HepG2 (cell line): ENCODE measurements around the gene RBM44. TPM values are rescaled to one million over a fixed set of nuclear protein-coding genes. Genes with fewer than 3 reads are reported as not detected.
A peak's percentile ranks its signal among the peaks of the same experiment; 100 is the strongest.

Source experiments
- ATF6 ChIP-seq: sonication (generic); formaldehyde crosslinking; conservative IDR thresholded peaks from 2 replicates; pipeline ENCODE4 v1.4.0; 2020; ENCODE audit warnings: missing genetic modification reagents
- FOXK1 ChIP-seq: sonication (generic); formaldehyde crosslinking; IDR thresholded peaks from 2 replicates; pipeline ENCODE4 v1.4.0; 2020; ENCODE audit warnings: low read depth, missing genetic modification reagents, borderline replicate concordance
- HOXA3 ChIP-seq: sonication (generic); formaldehyde crosslinking; IDR thresholded peaks from 2 replicates; pipeline ENCODE4 v1.5.0; 2020; ENCODE audit warnings: missing genetic modification reagents
- MLLT10 ChIP-seq: sonication (generic); formaldehyde crosslinking; IDR thresholded peaks from 2 replicates; pipeline ENCODE4 v1.4.0; 2020; ENCODE audit warnings: missing genetic modification reagents
- MTA3 ChIP-seq: sonication (generic); formaldehyde crosslinking; IDR thresholded peaks from 2 replicates; pipeline ENCODE4 v1.4.0; 2020; ENCODE audit warnings: missing genetic modification reagents
- NFYC ChIP-seq: IDR thresholded peaks from 2 replicates; pipeline ENCODE4 v1.6.1; 2016; ENCODE audit warnings: missing genetic modification reagents, missing compliant biosample characterization
- RCOR2 ChIP-seq: IDR thresholded peaks from 2 replicates; pipeline ENCODE4 v1.6.1; 2016; ENCODE audit warnings: missing biosample characterization, missing genetic modification reagents
- RXRB ChIP-seq: IDR thresholded peaks from 2 replicates; pipeline ENCODE4 v1.6.1; 2016; ENCODE audit warnings: borderline replicate concordance, missing genetic modification reagents, missing compliant biosample characterization
- TMF1 ChIP-seq: sonication (generic); formaldehyde crosslinking; IDR thresholded peaks from 2 replicates; pipeline ENCODE4 v1.8.1; 2022; ENCODE audit warnings: low read depth, missing genetic modification reagents
- ZBTB4 ChIP-seq: sonication (generic); formaldehyde crosslinking; IDR thresholded peaks from 2 replicates; pipeline ENCODE4 v1.4.0; 2020; ENCODE audit warnings: missing genetic modification reagents, mild to moderate bottlenecking, borderline replicate concordance
- ZNF205 ChIP-seq: IDR thresholded peaks from 2 replicates; pipeline ENCODE4 v1.6.1; 2018; ENCODE audit warnings: missing biosample characterization, missing genetic modification reagents
- ZNF3 ChIP-seq: IDR thresholded peaks from 2 replicates; pipeline ENCODE4 v1.7.0; 2017; ENCODE audit warnings: inconsistent platforms
- ZNF367 ChIP-seq: sonication (generic); formaldehyde crosslinking; IDR thresholded peaks from 2 replicates; pipeline ENCODE4 v1.4.0; 2020; ENCODE audit warnings: missing genetic modification reagents, borderline replicate concordance
- ZNF567 ChIP-seq: sonication (generic); formaldehyde crosslinking; IDR thresholded peaks from 2 replicates; pipeline ENCODE4 v1.8.1; 2023; ENCODE audit warnings: mild to moderate bottlenecking, missing genetic modification reagents, borderline replicate concordance
- ZNF704 ChIP-seq: sonication (generic); formaldehyde crosslinking; IDR thresholded peaks from 2 replicates; pipeline ENCODE4 v1.8.1; 2023; ENCODE audit warnings: mild to moderate bottlenecking, inconsistent platforms, moderate library complexity, missing genetic modification reagents, borderline replicate concordance
- ZNF720 ChIP-seq: sonication (generic); formaldehyde crosslinking; IDR thresholded peaks from 2 replicates; pipeline ENCODE4 v1.4.0; 2020; ENCODE audit warnings: missing genetic modification reagents
- ZNF761 ChIP-seq: sonication (generic); formaldehyde crosslinking; conservative IDR thresholded peaks from 2 replicates; pipeline ENCODE4 v1.4.0; 2020; ENCODE audit warnings: mild to moderate bottlenecking, missing genetic modification reagents
- polyA plus RNA-seq, 8 experiments: library from polyadenylated mRNA; depleted of rRNA in 3 of 8; stranded (reverse) in 7 of 8; unstranded in 1 of 8; fragments of >200 nt; fragmentation: Illumina TruSeq in 4 of 8; extraction: Trizol in 4 of 8; gene quantifications; 2 replicates each; pipeline versions ENCODE4 v1.2.1 to v1.2.3, GENCODE V29; 2011 to 2016; ENCODE audit warnings: low read depth in 4 of 8, missing spikeins in 1 of 8, mixed read lengths in 1 of 8; ENCODE audit not compliant: insufficient read depth in 1 of 8
- total RNA-seq, 5 experiments: library from RNA; depleted of rRNA; stranded (reverse); fragments of >200 nt; fragmentation: Illumina TruSeq; extraction: Trizol; gene quantifications; 2 replicates each; pipeline ENCODE4 v1.2.3, GENCODE V29; 2016; ENCODE audit warnings: low read depth in 1 of 5
- TF ChIP-seq, protein P1 (sequence below): sonication (generic); formaldehyde crosslinking; IDR thresholded peaks from 2 replicates; pipeline ENCODE4 v1.9.0; 2022; ENCODE audit warnings: missing genetic modification reagents, mild to moderate bottlenecking, borderline replicate concordance
- TF ChIP-seq, protein P2 (sequence below): sonication (generic); formaldehyde crosslinking; IDR thresholded peaks from 2 replicates; pipeline ENCODE4 v1.5.1; 2020; ENCODE audit warnings: missing genetic modification reagents, mild to moderate bottlenecking, borderline replicate concordance

Gene RBM44
- total and polyA plus RNA-seq, 2 of the 13 experiments (the other 11 are each of a cell fraction or from before 2014, with no cell fraction given): 0.13 to 0.50 TPM

- TF ChIP-seq, protein P1, sequence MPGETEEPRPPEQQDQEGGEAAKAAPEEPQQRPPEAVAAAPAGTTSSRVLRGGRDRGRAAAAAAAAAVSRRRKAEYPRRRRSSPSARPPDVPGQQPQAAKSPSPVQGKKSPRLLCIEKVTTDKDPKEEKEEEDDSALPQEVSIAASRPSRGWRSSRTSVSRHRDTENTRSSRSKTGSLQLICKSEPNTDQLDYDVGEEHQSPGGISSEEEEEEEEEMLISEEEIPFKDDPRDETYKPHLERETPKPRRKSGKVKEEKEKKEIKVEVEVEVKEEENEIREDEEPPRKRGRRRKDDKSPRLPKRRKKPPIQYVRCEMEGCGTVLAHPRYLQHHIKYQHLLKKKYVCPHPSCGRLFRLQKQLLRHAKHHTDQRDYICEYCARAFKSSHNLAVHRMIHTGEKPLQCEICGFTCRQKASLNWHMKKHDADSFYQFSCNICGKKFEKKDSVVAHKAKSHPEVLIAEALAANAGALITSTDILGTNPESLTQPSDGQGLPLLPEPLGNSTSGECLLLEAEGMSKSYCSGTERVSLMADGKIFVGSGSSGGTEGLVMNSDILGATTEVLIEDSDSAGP (CRISPR knock-in tag): peak; percentile 50; the same call in 1 of the 2 replicates
- peak; percentile 67; the same call in 1 of the 2 replicates for TF ChIP-seq ZNF567
- peak; percentile 31; the same call in 1 of the 2 replicates for TF ChIP-seq FOXK1 (CRISPR knock-in tag)
- TF ChIP-seq ZNF720 (CRISPR knock-in tag): no peak
- TF ChIP-seq ATF6 (CRISPR knock-in tag): no peak
- no peak for TF ChIP-seq RCOR2 (CRISPR knock-in tag)
- TF ChIP-seq MTA3 (CRISPR knock-in tag): no peak
- peak; percentile 32; the same call in 1 of the 2 replicates for TF ChIP-seq HOXA3
- TF ChIP-seq ZNF704 (CRISPR knock-in tag): no peak
- TF ChIP-seq MLLT10 (CRISPR knock-in tag): no peak
- no peak for TF ChIP-seq NFYC (CRISPR knock-in tag)
- TF ChIP-seq TMF1 (CRISPR knock-in tag): no peak
- TF ChIP-seq ZNF761 (CRISPR knock-in tag): no peak
- 0 out of 2 replicates have a peak, but pooled peaks have one; percentile 26 for TF ChIP-seq RXRB (CRISPR knock-in tag)
- 0 out of 2 replicates have a peak, but pooled peaks have one; percentile 41 for TF ChIP-seq ZNF205 (CRISPR knock-in tag)
- TF ChIP-seq, protein P2, sequence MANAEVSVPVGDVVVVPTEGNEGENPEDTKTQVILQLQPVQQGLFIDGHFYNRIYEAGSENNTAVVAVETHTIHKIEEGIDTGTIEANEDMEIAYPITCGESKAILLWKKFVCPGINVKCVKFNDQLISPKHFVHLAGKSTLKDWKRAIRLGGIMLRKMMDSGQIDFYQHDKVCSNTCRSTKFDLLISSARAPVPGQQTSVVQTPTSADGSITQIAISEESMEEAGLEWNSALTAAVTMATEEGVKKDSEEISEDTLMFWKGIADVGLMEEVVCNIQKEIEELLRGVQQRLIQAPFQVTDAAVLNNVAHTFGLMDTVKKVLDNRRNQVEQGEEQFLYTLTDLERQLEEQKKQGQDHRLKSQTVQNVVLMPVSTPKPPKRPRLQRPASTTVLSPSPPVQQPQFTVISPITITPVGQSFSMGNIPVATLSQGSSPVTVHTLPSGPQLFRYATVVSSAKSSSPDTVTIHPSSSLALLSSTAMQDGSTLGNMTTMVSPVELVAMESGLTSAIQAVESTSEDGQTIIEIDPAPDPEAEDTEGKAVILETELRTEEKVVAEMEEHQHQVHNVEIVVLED (CRISPR knock-in tag): peak; percentile 57; the same call in 1 of the 2 replicates
- no peak for TF ChIP-seq ZNF367 (CRISPR knock-in tag)
- no peak for TF ChIP-seq ZNF3
- TF ChIP-seq ZBTB4 (CRISPR knock-in tag): peak; percentile 59; the same call in 1 of the 2 replicates
These were observed 23.6 kb upstream of the RBM44 start (continued) for GRCh38 chr2:237774811-237775553.
